ENCODE measurements around the gene ARHGEF10L. TPM values are rescaled to one million over a fixed set of nuclear protein-coding genes. Genes with fewer than 3 reads are reported as not detected.

The ARHGEF10L gene
- total RNA-seq, 1 donor from 2014 or later, result 27.8 TPM

DNA sequence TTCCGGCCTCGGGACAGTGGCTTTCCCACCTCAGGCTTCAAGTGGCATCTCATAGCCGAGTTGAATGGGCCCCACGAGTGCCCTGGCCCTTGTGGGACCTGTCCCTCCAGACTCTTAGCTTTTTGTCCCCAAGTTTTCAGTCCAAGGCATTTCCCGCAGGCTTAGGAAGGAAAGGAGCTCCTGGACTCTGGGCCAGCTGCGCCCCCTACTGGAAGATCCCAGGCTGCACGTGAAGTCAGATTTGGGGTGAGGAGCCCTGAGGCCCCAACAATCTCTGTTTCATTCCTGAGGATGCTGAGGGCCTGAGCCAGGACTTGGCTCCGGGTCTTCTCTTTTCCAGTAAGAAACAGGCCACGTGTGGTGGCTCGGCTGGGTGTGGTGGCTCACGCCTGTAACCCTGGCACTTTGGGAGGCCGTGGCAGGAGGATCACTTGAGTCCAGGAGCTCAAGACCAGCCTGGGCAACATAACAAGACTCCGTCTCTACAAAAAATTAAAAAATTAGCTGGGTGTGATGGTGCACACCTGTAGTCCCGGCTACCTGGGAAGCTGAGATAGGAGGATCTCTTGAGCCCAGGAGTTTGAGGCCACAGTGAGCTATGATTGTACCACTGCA lies 67.4 kb downstream of the ARHGEF10L start:
- no peak overlapping the region for H3K4me3 ChIP-seq (ENCODE audit: low read depth, low read length)
- TF ChIP-seq, protein P1, sequence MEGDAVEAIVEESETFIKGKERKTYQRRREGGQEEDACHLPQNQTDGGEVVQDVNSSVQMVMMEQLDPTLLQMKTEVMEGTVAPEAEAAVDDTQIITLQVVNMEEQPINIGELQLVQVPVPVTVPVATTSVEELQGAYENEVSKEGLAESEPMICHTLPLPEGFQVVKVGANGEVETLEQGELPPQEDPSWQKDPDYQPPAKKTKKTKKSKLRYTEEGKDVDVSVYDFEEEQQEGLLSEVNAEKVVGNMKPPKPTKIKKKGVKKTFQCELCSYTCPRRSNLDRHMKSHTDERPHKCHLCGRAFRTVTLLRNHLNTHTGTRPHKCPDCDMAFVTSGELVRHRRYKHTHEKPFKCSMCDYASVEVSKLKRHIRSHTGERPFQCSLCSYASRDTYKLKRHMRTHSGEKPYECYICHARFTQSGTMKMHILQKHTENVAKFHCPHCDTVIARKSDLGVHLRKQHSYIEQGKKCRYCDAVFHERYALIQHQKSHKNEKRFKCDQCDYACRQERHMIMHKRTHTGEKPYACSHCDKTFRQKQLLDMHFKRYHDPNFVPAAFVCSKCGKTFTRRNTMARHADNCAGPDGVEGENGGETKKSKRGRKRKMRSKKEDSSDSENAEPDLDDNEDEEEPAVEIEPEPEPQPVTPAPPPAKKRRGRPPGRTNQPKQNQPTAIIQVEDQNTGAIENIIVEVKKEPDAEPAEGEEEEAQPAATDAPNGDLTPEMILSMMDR (conservative IDR thresholded peaks at IDR 0.05; ENCODE audit: low read depth, low read length), result peak; percentile 95
- no peak for DNase-seq (ENCODE audit: low read depth)

DNA sequence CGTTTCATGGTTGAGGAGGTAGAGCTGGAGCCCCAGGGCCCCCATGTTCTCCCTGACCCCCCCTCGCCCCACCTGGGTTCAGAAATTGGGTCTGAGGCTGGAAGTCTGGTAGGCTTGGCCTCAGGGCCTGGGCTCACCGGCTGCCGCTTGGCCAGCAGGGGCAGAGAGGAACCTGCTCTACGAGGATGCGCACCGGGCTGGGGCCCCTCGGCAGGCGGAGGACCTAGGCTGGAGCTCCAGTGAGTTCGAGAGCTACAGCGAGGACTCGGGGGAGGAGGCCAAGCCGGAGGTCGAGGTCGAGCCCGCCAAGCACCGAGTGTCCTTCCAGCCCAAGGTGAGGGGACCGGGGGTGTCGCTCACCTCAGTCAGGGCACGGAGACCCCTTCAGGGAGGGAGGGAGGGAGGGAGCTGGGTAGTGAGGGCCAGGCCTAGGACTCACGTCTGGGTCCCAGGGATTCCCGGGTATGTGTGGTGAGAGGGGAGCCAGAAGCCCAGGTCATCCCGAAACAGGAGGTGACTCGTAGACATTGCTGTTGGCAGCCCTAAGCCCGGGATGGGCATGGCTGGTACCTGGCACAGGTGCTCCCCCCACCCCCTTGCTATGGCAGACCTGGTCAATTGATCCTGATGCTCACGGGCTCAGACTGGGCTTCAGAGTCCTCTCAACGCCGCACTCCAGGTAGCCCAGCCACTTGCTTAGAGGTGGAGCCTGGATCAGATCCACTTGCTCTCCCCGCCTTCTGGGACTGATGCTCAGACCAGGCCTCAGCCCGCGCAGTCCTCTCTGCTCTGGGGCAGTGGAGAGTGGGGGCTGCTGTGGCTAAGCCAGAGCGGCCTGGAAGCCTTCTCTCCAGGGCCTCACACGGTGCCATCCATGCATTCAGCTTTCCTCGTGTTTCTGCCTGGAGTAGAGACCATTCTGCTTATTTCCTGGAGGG lies 68.4 kb downstream of the ARHGEF10L start:
- DNase-seq (ENCODE audit: low read depth), result no peak
- TF ChIP-seq, protein P1 (conservative IDR thresholded peaks at IDR 0.05; ENCODE audit: low read depth, low read length), result no peak
- H3K4me3 ChIP-seq (ENCODE audit: low read depth, low read length), result no peak overlapping the region

DNA sequence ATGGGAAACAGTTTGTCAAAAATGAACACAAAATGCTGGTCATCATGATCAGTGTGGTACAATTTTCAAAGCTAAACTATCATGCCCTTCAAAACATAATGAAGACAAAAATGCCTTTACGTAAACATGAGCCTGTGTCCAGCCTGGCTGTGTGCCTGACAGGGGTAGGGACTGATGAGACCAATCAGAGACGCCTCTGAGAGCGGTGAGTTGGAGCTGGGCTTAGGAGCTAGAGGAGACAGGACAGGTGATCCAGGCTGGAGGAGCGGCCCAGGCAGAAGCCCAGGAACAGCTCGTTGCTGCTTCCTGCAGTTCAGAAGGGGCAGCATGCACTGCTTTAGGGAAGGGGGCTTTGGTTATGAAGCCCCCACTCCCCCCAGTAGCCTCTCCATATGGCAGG lies 70.0 kb downstream of the ARHGEF10L start:
- DNase-seq (ENCODE audit: low read depth), result no peak
- TF ChIP-seq, protein P1 (conservative IDR thresholded peaks at IDR 0.05; ENCODE audit: low read depth, low read length), result no peak
- H3K4me3 ChIP-seq (ENCODE audit: low read depth, low read length), result no peak overlapping the region

DNA sequence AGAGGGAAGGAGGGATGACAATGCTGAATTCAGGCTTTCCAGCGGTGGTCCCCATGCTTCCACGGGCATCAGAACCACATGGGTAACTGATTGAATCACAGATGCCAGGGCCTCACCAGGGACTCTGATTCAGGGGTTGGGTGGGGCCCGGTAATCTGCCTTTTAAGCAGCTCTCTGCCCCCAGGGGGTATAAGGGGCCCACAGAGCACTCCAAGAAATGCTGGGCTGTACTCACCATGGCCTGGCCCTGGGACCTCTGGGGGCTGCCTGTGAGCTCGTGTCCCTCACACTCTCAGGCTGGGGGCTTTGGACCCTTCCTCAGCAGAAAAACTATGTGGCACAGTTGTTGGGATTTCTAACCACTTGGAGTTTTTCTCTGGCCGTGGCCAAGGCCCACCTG lies 70.6 kb downstream of the ARHGEF10L start:
- TF ChIP-seq, protein P1 (conservative IDR thresholded peaks at IDR 0.05; ENCODE audit: low read depth, low read length), result no peak
- DNase-seq (ENCODE audit: low read depth), result no peak
- no peak overlapping the region for H3K4me3 ChIP-seq (ENCODE audit: low read depth, low read length)

DNA sequence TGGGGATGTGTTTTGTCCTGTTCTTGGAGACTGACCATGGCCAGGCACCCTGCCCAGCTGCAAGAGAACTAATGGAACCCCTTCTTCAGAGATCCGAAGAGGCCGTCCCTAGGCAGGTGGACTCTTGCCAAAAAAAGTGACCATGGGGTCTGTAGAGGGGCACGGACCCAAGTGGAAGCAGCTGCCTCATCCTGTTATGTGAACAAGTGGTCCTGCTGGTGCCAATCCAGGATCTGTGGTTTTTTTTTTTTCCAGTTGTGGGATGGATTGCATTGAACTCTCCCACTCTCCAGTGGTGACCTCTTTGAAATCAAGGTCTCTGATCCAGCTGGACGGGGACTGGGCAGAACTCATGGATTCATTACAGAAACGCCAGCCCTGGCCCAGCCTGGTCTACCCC lies 71.2 kb downstream of the ARHGEF10L start:
- no peak overlapping the region for H3K4me3 ChIP-seq (ENCODE audit: low read depth, low read length)
- DNase-seq (ENCODE audit: low read depth), result no peak
- TF ChIP-seq, protein P1 (conservative IDR thresholded peaks at IDR 0.05; ENCODE audit: low read depth, low read length), result no peak

DNA sequence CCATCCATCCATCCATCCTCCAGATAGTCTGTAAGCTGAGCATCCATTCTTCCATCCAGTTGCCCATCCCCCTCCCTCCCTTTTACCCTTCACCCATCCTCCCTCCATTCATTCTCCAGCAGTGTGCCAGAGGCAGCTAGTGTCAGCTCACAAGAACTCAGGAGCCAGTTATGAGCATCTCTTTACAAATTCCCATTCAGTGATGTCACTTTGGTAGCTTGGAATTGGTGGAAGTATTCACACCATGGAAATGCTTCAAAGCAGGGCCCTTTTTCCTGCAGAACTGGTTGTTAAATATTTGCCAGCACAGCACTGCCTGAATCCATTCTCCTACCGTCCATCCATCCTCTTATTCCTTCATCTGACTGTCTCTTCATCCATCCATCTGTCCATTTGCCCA lies 72.5 kb downstream of the ARHGEF10L start:
- no peak for DNase-seq (ENCODE audit: low read depth)

More for the DNA sequence above, 72.5 kb downstream of the ARHGEF10L start:
- no peak overlapping the region for H3K4me3 ChIP-seq (ENCODE audit: low read depth, low read length)
- TF ChIP-seq, protein P1 (conservative IDR thresholded peaks at IDR 0.05; ENCODE audit: low read depth, low read length), result no peak

Data from epithelial cell of proximal tubule (primary cell).